Measurements from ENCODE around the gene ZBTB11.
"Not testable (repeated sequence)": the region's sequence is repeated elsewhere in the genome, so short reads cannot be mapped to it uniquely, and the experiment has no call there.

Gene ZBTB11

DNA sequence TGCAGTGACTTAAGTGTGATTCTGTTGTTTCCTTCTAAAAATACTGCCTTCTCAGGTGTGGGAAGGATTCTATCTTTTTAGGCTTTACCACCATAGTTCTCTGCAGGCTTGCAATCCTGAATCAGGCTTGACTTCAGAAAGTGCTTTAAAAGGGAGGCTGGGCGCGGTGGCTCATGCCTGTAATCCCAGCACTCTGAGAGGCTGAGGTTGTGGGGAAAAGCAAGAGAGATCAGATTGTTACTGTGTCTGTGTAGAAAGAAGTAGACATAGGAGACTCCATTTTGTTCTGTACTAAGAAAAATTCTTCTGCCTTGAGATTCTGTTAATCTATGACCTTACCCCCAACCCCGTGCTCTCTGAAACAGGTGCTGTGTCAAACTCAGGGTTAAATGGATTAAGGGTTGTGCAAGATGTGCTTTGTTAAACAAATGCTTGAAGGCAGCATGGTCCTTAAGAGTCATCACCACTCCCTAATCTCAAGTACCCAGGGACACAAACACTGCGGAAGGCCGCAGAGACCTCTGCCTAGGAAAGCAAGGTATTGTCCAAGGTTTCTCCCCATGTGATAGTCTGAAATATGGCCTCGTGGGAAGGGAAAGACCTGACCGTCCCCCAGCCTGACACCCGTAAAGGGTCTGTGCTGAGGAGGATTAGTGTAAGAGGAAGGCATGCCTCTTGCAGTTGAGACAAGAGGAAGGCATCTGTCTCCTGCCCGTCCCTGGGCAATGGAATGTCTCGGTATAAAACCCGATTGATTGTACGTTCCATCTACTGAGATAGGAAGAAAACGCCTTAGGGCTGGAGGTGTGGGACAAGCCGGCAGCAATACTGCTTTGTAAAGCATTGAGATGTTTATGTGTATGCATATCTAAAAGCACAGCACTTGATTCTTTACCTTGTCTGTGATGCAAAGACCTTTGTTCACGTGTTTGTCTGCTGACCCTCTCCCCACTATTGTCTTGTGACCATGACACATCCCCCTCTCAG is 15.0 kb upstream of the ZBTB11 start:
- not testable (repeated sequence) for DNase-seq

- no peak for DNase-seq
Observed at GRCh38 chr3:101690972-101691371, 14.0 kb upstream of the ZBTB11 start.

GRCh38 chr3:101689286-101689685 is 12.4 kb upstream of the ZBTB11 start:
- DNase-seq = no peak

DNA sequence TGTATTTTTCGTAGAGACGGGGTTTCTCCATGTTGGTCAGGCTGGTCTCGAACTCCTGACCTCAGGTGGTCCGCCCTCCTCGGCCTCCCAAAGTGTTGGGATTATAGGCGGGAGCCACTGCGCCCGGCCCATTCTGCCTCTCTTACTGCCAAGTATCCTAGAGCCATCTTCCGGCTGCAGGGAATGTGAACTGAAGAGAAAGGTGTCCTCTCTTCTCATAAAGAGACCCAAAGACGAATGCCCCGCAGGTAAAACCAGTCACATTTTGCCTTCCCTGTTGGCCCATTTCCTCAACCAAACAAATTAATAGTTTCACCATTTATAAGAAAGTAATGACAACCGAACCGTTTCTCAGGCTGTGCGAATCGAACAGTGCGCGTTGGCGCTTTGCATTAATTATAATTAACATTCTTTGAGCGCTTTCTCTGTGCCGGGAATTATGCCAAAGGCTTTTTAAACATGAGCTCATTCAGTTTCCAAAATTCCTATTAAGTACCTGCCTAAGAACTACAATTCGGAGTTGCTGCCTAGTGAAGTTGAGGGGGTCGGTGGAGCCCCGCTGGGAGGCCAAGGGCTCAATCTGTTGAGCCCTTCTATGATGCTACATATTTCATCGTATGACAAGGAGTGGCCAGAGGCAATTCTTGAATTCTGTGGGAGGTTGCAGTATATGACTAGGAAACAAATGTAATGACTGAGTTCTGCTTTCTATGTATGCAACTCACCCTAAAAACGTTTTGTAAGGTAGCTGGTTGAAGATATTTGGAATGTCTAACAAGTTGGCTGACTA is 10.4 kb upstream of the ZBTB11 start:
- DNase-seq = peak; percentile 29

- no peak for DNase-seq
Observed at GRCh38 chr3:101685870-101686307, 9.0 kb upstream of the ZBTB11 start.

DNA sequence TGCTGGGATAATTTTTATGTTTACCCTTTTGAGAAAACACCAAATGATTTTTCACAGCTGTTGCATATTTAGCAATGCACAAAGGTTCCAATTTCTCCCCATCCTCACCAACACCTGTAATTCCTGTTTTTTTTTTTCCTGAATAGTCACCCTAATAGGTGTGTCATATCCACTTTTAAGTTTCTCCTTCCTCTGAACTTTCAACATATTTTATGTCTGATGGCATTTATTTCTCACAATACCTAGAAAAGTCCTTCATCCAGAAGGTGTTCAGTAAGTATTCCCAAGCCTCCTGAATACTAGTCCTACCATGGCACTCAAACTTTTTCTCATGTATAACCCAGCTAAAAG is 8.1 kb upstream of the ZBTB11 start:
- DNase-seq = no peak

DNA sequence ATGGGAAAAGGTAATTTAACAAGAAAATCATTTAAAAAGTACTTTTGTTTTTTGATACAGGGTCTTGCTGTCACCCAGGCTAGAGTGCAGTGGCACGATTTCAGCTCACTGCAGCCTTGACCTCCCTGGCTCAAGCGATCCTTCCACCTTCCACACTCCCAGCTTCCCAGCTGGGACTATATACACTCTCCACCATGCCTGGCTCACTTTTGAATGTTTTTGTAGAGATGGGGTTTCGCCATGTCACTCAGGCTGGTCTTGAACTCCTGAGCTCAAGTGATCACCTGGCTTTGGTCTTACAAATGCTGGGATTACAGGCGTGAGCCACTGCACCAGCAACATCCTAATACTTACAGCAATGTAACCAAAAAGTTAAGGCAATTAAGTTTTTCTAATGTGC is 3.5 kb upstream of the ZBTB11 start:
- DNase-seq = no peak

DNA sequence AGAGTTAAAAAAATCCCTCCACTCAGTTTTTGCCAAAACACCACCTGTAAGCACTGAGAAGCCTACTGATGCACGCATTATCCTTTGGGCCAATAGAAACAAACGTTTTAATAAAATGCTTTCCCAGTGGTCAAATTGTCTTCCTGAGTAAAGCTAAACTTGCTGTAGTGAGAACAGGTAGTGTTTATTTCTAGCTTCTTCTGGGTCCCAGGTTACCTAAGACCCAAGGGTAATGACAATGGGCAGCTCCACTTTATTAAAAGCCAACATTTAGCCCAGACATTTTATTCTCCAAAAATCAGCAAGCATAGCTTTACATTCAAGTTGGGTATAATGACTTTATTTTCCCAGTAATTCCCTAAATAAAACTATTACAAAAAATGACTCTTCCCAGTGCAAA is 1.9 kb upstream of the ZBTB11 start:
- DNase-seq = not testable (repeated sequence)

DNA sequence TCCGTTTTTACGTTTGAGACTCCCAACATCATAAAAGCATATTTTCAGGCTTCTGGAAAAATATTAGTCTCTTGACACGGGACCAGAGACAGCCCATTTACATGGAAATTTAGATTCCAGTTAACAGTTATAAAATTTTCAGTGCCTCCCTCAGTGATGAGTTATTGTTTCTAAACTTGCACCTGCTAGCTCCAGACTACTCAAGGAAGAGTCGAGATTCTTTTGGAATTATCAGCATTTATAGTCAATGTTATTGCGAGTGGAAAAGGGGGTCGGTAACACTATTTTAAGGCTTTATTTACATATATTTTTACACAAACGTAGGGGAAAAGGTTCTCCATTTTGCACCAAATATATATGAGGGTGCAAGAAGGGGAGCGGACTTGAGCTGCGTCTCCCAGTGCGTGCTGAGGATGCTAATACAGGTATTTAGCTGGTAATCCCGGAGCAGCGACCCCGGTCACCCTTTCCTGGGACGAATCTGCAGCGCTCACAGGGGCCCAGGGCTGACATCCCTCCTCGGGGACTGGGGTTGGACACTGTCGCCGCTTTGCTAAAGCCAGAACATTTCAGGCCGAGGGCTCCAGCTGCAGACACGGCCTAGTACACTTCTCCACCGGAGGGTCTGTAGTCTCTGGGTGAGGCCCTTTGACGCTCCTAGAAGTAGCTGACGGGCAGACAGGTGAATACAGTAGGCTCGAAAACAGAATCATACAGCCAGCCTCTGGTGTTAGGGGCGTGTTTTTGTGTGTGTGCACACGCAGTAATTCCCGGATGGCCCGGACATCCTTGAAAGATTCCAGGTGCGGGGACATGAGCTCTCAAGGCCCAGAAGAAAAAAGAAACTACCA is 729 bp upstream of the ZBTB11 start:
- DNase-seq = no peak

DNA sequence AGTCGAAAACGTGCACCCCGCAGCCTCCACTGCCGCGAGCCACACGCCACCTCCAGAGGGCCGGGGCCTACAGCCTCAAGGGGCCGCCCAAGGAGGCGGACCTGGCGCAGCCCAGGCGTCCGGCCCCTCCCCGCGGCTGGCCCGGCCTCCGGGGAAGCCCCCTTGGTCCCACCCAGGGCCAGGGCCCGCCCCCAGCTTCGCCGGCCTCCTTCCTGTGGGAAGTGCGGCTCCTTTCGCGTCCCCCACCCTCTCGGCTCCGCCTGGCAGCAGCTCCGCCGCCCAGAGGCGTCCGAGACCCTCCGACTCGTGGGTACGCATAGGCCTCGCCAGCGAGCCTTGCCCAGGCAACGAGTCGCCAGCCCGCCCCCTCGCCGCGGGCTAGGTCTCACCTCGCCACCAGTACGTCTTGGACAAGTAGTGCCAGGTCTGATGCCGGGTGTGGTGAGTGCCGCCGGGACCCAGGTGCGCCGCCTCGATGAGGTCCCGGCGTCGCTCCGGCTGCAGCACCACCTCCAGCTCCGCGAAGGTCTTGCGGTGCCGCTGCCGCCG is 642 bp downstream of the ZBTB11 start:
- peak; percentile 97 for DNase-seq

GRCh38 chr3:101675709-101676215 is 1.2 kb downstream of the ZBTB11 start:
- DNase-seq = no peak

GRCh38 chr3:101674518-101674917 is 2.4 kb downstream of the ZBTB11 start:
- DNase-seq = no peak

DNA sequence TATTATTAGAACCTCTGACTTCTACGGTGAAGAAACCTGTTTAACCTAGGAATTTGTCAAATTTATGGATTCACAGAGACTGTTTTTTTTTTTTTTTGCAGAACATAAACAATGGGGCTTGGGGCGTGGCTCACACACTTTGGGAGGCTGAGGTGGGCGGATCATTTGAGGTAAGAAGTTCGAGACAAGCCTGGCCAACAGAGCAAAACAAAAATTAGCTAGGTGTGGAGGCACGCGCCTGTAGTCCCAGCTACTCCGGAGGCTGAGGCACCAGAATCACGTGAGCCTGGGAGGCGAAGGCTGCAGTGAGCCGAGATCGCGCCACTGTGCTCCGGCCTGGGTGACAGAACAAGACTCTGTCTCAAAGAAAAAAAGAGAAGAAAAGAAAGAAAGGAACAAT is 3.0 kb downstream of the ZBTB11 start:
- DNase-seq = no peak

DNA sequence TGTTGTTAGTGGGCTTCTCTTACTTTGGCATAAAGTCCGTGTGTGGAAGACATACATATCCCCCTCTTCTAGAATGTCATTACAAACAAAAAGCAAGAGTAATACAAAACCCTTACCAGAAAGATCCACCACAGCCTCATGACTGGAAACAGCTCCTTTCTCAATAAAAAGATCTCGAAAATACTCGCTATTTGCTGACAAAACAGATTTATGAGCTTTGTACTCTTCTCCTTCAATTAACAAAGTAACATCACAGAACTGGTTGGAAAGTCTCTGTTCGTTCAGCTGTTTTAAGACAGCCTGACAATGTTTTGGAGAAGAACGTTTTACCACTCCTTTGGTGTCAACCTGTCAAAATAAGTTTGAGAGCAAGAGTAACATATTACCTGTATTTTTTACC is 5.9 kb downstream of the ZBTB11 start:
- DNase-seq = no peak

- DNase-seq = no peak
Observed at GRCh38 chr3:101667844-101668243, 9.1 kb downstream of the ZBTB11 start.

DNA sequence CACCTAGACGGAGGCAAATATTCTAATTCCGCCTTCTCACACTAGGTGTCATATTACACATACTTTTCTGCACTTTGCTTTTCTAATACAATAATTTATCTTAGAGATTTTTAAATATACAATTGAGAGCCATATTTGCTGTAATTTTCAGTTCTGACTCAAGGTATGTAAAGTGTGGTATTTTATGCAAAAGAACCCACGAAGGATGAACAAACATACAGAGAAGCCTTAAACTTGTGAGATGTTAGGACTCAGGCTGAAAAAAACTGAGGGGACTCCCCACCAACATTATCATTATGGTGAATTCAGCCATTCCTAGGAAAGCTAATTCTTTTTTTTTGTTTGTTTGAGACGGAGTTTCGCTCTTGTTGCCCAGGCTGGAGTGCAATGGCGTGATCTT is 9.6 kb downstream of the ZBTB11 start:
- no peak for DNase-seq

DNA sequence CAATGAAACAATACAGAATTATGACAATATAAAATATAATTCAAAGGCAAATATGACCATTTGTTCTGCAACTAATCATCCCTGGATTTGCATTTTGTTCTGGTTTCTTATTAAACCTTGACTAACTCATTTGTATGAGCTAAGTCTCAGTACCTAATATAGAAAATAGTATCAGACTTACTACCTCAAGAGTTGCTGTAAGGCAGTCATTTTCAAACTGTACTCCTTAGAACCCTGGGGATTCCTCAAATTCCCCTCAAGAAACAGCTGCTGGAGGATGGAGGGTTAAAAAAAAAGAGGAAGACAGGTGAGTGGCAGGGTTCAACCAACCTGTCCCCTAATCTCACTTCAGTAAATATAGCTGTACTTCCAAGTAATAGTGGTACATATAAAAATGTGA is 11.1 kb downstream of the ZBTB11 start:
- no peak for DNase-seq

DNA sequence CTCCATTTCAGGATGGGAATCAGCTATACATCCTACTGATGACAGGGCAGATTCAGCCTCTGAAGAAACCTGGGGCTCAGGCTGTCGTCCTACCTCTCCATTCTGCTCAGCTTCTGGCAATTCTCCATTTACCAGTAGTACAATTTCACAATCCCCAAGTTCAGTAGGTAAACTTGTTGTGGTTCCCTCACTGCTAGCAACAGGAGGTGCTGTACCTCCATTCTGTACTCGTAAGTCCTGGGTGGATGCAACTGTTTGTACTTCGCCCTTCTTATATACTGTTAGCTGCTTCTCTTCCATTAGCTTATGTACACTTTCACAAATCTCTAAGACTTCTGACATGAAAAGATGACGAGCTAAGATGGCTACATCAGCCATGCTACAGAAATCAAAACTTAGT is 11.6 kb downstream of the ZBTB11 start:
- no peak for DNase-seq

DNA sequence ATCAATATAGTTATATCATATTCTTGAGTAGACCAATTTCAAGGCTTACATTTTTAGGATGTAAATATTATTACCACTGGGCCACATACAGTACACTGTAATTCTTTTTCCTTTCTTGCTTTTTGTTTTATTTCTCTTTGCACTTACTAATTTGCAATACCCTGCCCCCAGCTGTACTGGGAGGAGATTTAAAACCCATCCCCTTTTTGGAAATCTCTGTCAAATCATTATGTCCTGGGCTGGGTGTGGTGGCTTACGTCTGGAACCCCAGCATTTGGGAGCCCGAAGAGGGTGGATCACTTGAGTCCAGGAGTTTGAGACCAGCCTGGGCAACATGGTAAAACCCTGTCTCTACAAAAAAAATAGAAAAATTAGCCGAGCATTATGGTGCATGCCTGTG is 16.2 kb downstream of the ZBTB11 start:
- DNase-seq = no peak

GRCh38 chr3:101656651-101657050 is 20.3 kb downstream of the ZBTB11 start:
- no peak for DNase-seq

- no peak for DNase-seq
Observed at GRCh38 chr3:101646726-101647125, 30.2 kb downstream of the ZBTB11 start.
